Dermis microvascular lymphatic vessel endothelial cell (primary cell): ENCODE results near the gene GNAZ. TPM values are rescaled to one million over a fixed set of nuclear protein-coding genes. Genes with fewer than 3 reads are reported as not detected.
"Not testable (repeated sequence)": the region's sequence is repeated elsewhere in the genome, so short reads cannot be mapped to it uniquely, and the experiment has no call there.

ENCODE experiments used
- DNase-seq, 2 donors: peaks; one replicate each; pipeline versions ENCODE4 v3.0.0 to v3.0.0-alpha.2; 2010; ENCODE audit warnings: low read depth in 2 of 2
- total RNA-seq: library from RNA; depleted of rRNA; stranded (reverse); fragments of >200 nt; gene quantifications from 2 replicates; pipeline ENCODE4 v1.2.1, GENCODE V29; 2014

GNAZ gene
- total RNA-seq, 1 donor from 2014 or later: 0.51 TPM

GRCh38 chr22:23044570-23044969, 25.7 kb upstream of the GNAZ start:
- no peak for DNase-seq

DNA sequence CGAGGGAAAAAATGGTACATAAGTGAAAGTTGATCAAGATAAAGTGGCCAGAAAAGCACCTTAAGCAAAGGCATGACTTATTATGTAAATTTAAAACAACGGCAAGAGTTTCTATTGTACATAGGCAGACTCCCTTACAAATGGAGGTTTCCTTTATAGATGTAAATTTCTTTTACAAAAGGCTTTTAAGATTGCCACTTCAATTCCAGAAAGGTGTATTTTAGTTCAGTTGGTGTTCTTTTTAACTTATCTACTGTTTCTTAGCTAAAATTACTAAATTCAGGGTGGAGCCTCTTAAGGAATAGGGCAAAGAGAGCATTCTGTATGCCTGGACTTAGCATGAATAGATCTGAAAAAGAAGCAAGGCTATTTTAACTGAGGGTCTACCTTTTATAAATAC, 24.9 kb upstream of the GNAZ start:
- DNase-seq: no peak

GRCh38 chr22:23047265-23047664, 23.1 kb upstream of the GNAZ start:
- no peak for DNase-seq

DNA sequence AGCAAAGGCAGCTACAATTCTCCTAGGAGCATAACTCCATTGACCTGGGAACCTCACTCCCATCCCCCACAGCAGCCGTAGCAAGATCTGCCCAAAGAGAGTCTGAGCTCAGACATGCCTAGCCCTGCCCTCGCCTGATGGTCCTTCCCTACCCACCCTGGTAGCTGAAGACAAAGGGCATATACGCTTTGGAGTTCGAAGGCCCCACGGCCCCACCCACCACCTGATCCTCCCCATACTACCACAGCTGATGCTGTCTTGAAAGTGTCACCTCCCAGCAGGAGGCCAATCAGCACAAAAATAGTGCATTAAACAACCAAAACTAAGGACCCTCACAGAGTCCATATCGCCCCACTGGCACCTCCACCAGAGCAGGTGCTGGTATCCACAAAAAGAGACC, 22.6 kb upstream of the GNAZ start:
- no peak for DNase-seq

GRCh38 chr22:23050546-23050945, 19.8 kb upstream of the GNAZ start:
- DNase-seq: not testable (repeated sequence)

GRCh38 chr22:23053051-23053707, 17.1 kb upstream of the GNAZ start:
- DNase-seq: no peak

GRCh38 chr22:23053912-23054530, 16.3 kb upstream of the GNAZ start:
- no peak for DNase-seq

- no peak for DNase-seq
Measured at GRCh38 chr22:23054531-23055257, 15.6 kb upstream of the GNAZ start.

- no peak for DNase-seq
Measured at GRCh38 chr22:23055449-23056179, 14.7 kb upstream of the GNAZ start.

DNA sequence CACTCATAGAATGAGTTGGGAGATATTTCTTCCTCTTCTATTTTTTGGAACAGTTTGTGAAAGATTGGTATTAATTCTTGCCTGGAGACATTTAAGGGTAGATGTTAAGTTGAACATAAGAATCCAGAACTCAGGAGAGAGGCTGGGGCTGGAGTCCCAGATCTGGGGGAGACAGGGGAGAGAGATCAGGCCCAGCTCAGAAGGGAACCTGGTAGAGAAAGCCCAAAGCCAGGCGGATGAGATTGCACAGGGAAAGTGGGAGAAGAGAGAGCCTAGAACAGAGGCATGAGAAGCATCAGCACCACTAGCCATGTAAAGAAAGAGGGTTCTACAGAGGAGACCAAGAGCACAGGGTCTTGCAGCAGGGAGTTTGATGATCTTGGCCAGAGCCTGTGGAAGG, 13.0 kb upstream of the GNAZ start:
- no peak for DNase-seq

DNA sequence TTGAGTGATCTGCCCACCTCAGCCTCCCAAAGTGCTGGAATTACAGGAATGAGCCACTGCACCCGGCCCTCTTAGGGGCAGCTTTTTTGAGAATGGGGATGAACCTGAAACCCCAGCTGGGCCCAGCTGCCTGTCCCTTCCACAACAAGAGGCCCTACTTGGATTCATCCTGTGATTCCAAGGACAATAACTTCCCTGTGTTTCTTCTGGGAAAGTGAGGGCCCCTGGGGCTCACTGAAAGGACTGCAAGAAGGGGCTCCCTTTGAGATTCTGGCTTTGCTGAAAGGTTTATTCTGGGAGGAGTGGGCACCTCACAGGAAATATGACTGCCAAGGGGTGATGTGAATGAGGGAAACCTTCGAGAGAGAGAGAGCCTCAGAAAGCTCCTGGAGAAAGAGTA, 12.3 kb upstream of the GNAZ start:
- no peak for DNase-seq

- DNase-seq: no peak
Measured at GRCh38 chr22:23058481-23059283, 11.6 kb upstream of the GNAZ start.

DNA sequence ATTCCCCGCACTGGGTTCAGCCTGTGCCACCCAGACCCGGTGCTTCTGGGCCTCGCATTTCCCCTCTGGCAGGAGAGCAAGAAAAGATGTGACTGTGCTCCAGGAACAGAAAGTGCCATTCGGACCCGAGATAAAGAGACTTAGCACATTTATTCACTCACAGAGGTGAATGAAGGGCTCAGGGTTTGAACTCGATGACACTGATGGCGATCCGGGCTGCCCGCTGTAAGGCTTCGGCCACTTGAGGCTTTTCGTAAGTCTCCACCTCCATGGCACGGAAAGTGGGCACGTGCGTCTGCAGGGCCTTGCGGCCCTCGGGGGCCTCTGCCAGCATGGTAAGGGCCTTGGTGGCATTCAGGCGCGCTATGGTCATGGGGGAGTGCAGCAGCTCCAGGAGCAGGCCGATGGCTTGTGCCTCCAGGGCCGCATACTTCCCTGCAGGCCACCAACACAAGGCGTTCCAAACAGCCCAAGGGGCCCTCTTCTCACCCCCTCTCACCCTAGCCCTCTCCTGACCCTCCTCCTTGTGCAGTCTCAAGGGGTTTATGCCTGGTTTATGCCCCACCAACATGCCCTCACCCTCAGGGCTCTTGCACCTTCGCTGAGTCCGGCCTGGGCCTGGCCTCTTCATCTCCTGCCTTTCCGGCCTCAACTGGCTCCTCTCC, 10.9 kb upstream of the GNAZ start:
- no peak for DNase-seq

GRCh38 chr22:23060612-23061400, 9.5 kb upstream of the GNAZ start:
- no peak for DNase-seq

DNA sequence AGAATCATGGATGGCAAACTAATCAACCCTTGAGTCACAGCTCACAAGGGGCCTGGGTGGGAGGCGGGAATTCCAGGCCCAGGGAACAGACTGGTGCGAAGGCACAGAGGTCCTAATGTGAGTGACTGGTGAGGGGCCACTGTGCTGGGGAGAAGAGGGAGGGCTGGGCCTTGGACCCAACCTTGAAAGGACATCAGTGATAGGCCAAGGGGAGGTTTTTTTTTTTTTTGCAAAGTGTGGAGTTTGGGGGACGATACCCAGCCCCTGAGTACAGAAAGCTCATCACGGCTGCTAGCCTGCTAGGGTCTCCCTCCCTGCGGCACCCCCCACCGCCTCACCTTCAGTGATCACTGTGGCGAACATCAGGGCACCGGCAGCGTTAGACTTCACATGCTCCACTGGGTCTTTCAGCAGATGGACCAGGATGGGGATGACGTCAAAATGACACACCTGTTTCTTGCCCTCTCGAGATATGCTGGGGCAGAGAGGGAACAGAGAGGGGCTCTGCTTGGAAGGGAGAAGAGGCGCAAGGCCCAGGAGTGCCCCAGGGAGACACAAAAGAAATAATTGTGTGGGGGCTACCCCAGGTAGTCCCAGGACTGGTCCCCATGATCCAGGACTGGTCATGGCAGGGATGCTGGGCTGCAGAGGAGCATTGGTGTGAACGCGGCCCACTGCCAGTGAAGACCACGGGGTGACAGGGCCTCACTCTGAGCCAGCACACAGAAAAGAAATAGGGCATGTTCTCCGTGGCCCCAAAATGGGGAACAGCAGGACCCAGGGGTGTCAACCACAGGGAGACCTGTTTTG, 8.6 kb upstream of the GNAZ start:
- DNase-seq: no peak

GRCh38 chr22:23062616-23063538, 7.4 kb upstream of the GNAZ start:
- no peak for DNase-seq

DNA sequence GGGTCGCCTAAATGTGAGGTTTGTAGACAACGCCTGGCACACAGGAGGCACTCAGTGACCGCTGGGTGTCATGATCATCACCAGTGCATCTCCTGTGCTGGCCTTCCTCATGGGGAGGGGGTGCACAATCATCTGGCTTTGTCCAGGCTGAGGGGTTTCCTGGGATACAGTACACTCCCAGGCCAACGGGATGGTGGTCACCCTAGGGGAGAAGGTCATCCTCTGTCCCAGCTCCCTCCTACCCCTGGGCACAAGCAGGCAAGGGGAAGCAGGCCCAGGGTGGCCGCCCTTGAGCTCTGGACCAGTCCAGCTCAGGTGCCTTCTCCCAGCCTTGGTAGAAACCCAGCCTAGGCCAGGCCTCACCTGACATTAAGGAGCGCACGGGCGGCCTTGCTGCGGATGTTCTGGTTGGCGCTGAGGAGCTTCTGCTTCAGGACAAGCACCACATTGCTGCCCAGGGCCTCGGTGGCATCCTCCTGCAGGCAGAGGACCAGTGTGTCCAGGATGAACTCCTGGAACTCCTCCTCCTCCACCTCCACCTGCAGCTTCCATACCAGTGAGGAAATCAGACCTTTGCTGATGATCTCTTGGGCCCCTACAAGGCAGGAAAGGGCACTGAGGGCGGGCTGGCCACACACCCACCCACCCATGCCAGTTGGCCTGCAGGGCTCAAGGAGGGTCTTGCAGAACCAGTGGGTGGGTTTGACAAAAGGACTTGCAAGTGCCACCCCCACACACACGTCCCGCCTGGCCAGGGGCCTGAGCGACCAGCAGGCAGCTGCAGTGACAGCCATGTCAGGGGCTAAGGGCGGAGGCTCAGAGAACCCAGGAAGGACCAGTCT, 6.6 kb upstream of the GNAZ start:
- no peak for DNase-seq
